GM23338 (cell line): ENCODE measurements around the gene AGFG2. TPM values are rescaled to one million over a fixed set of nuclear protein-coding genes. Genes with fewer than 3 reads are reported as not detected.
A peak's percentile ranks its signal among the peaks of the same experiment; 100 is the strongest.

ENCODE experiments used
- ATAC-seq: fragments of 200-7000 bp; cut with Tn5 transposase; 3 replicates; pipeline ENCODE4 v1.9.1; 2020
- DNase-seq: peaks from one replicate; pipeline ENCODE4 v3.0.0-alpha.2; 2015; ENCODE audit warnings: low spot score
- H2AFZ ChIP-seq: fragments of 200-600 bp; sonication (generic); 2 replicates; pipeline ENCODE4 v1.8.0; 2016; ENCODE audit warnings: antibody characterized with exemption, mild to moderate bottlenecking, moderate library complexity
- H3F3A ChIP-seq: fragments of 200-600 bp; sonication (generic); replicated peaks from 2 replicates; pipeline ENCODE4 v1.8.0; 2017; ENCODE audit warnings: antibody characterized with exemption, mixed run types, low read depth
- H3K27ac ChIP-seq: fragments of 200-600 bp; sonication (generic); 2 replicates; pipeline ENCODE4 v1.6.1; 2016; ENCODE audit warnings: low read depth
- H3K27me3 ChIP-seq: fragments of 200-600 bp; sonication (generic); 2 replicates; pipeline ENCODE4 v1.8.0; 2016; ENCODE audit warnings: mild to moderate bottlenecking, mixed run types, moderate library complexity; ENCODE audit not compliant: insufficient read depth
- H3K36me3 ChIP-seq: fragments of 200-600 bp; sonication (generic); 2 replicates; pipeline ENCODE4 v1.8.0; 2016; ENCODE audit warnings: mild to moderate bottlenecking; ENCODE audit not compliant: insufficient read depth
- H3K4me1 ChIP-seq: fragments of 200-600 bp; sonication (generic); 2 replicates; pipeline ENCODE4 v1.8.0; 2016; ENCODE audit warnings: mild to moderate bottlenecking, moderate library complexity; ENCODE audit not compliant: insufficient read depth
- H3K4me2 ChIP-seq: fragments of 200-600 bp; sonication (generic); 2 replicates; pipeline ENCODE4 v1.7.1; 2017; ENCODE audit warnings: mixed run types
- H3K4me3 ChIP-seq: fragments of 200-600 bp; sonication (generic); 2 replicates; pipeline ENCODE4 v1.6.1; 2016; ENCODE audit warnings: mixed run types
- H3K79me2 ChIP-seq: fragments of 200-600 bp; sonication (generic); replicated peaks from 2 replicates; pipeline ENCODE4 v1.8.0; 2017; ENCODE audit warnings: mild to moderate bottlenecking; ENCODE audit not compliant: insufficient read depth
- H3K9me2 ChIP-seq: fragments of 200-600 bp; sonication (generic); 2 replicates; pipeline ENCODE4 v1.8.0; 2017; ENCODE audit not compliant: insufficient read depth
- H4K20me1 ChIP-seq: fragments of 200-600 bp; sonication (generic); replicated peaks from 2 replicates; pipeline ENCODE4 v1.8.0; 2017; ENCODE audit warnings: mild to moderate bottlenecking; ENCODE audit not compliant: insufficient read depth
- H3K27ac Mint-ChIP-seq: 2 replicates; pipeline ENCODE4 v1.8.0; 2020; ENCODE audit warnings: inconsistent platforms, mild to moderate bottlenecking, moderate library complexity, mixed read lengths
- H3K27me3 Mint-ChIP-seq: 3 replicates; pipeline ENCODE4 v1.8.0; 2022; ENCODE audit warnings: low read depth, mild to moderate bottlenecking, moderate library complexity, mixed read lengths, inconsistent platforms; ENCODE audit not compliant: insufficient read depth, poor library complexity
- H3K36me3 Mint-ChIP-seq: 3 replicates; pipeline ENCODE4 v1.8.0; 2021; ENCODE audit warnings: low read depth, mild to moderate bottlenecking, inconsistent platforms, moderate library complexity, mixed read lengths
- H3K4me1 Mint-ChIP-seq: 3 replicates; pipeline ENCODE4 v1.8.0; 2020; ENCODE audit warnings: mild to moderate bottlenecking, inconsistent platforms, mixed read lengths
- H3K4me3 Mint-ChIP-seq: 3 replicates; pipeline ENCODE4 v1.8.0; 2021; ENCODE audit warnings: moderate library complexity, mild to moderate bottlenecking, inconsistent platforms, mixed read lengths
- H3K9me3 Mint-ChIP-seq: 3 replicates; pipeline ENCODE4 v1.8.0; 2020; ENCODE audit warnings: moderate library complexity, mild to moderate bottlenecking, inconsistent platforms, mixed read lengths
- CREB1 ChIP-seq: fragments of 250-450 bp; sonication (Bioruptor Pico); IDR thresholded peaks from 2 replicates; pipeline ENCODE4 v1.5.0; 2020; ENCODE audit warnings: low read depth, mild to moderate bottlenecking, moderate library complexity
- CTCF ChIP-seq, 2 experiments: fragments of 200-600 bp in 1 of 2; sonication (generic) in 1 of 2; conservative IDR thresholded peaks; 2 replicates each; pipeline versions ENCODE4 v1.5.1 to v1.6.1; 2016 to 2017; ENCODE audit warnings: antibody characterized with exemption in 2 of 2, low read depth in 2 of 2, mild to moderate bottlenecking in 2 of 2, moderate library complexity in 1 of 2
- EZH2 ChIP-seq: fragments of 200-600 bp; sonication (generic); IDR thresholded peaks from one replicate; pipeline ENCODE4 v1.8.0; 2017; ENCODE audit warnings: antibody characterized with exemption, mild to moderate bottlenecking, low read depth; ENCODE audit not compliant: unreplicated experiment
- EZH2phosphoT487 ChIP-seq: fragments of 200-600 bp; sonication (generic); IDR thresholded peaks from one replicate; pipeline ENCODE4 v1.8.1; 2018; ENCODE audit warnings: antibody characterized with exemption; ENCODE audit not compliant: unreplicated experiment
- JUNB ChIP-seq: IDR thresholded peaks from one replicate; pipeline ENCODE4 v1.6.1; 2016; ENCODE audit warnings: antibody characterized with exemption; ENCODE audit not compliant: unreplicated experiment
- NANOG ChIP-seq: IDR thresholded peaks from 2 replicates; pipeline ENCODE4 v1.6.1; 2016; ENCODE audit warnings: antibody characterized with exemption, borderline replicate concordance
- REST ChIP-seq: IDR thresholded peaks from one replicate; pipeline ENCODE4 v1.6.1; 2018; ENCODE audit warnings: antibody characterized with exemption; ENCODE audit not compliant: unreplicated experiment
- STAT1 ChIP-seq: IDR thresholded peaks from one replicate; pipeline ENCODE4 v1.6.1; 2016; ENCODE audit warnings: antibody characterized with exemption; ENCODE audit not compliant: unreplicated experiment
- ZNF114 ChIP-seq: fragments of 250-450 bp; sonication (Bioruptor Pico); IDR thresholded peaks from 2 replicates; pipeline ENCODE4 v1.5.0; 2020; ENCODE audit warnings: mild to moderate bottlenecking, moderate library complexity
- ZNF331 ChIP-seq: fragments of 250-450 bp; sonication (Bioruptor Pico); IDR thresholded peaks from 2 replicates; pipeline ENCODE4 v1.5.0; 2020; ENCODE audit warnings: low read depth, mild to moderate bottlenecking, moderate library complexity
- polyA plus RNA-seq: library from polyadenylated mRNA; unstranded; fragments of >200 nt; fragmentation: Nextera tagmentation; extraction: Ambion mirVana; gene quantifications from 2 replicates; pipeline ENCODE4 v1.2.1, GENCODE V29; 2016
- total RNA-seq: library from RNA; depleted of rRNA; stranded (reverse); fragments of >200 nt; shearing (Covaris generic); gene quantifications from 2 replicates; pipeline ENCODE4 v1.2.3, GENCODE V29; 2014

Gene AGFG2
- total and polyA plus RNA-seq, 2 experiments from 2014 or later, result 2.3 to 8.9 TPM

- TF ChIP-seq CTCF (conservative IDR thresholded peaks at IDR 0.05; ENCODE audit: low read depth in 2 of 2) (no peak), EZH2 (no peak)
Measured at GRCh38 chr7:100580466-100581283, 41.7 kb downstream of the AGFG2 start (continued).

- Mint-ChIP-seq H3K36me3 (no peaks in the 10 kb centered on the region; the same call in 1 of the 3 replicates), H3K27ac (no peak overlapping the region), H3K4me3 (no peak overlapping the region; the same call in 2 of the 3 replicates), H3K9me3 (no peaks in the 10 kb centered on the region), H3K27me3 (peaks cover 23% of the 10 kb centered on the region), H3K4me1 (peaks cover 23% of the 10 kb centered on the region)
- Histone ChIP-seq H3K4me1 (peaks cover 17% of the 10 kb centered on the region), H3F3A (peaks cover 20% of the 10 kb centered on the region), H3K36me3 (0 out of 2 replicates have a peak, but pooled peaks cover 4% of the 10 kb centered on the region), H3K4me2 (no peak overlapping the region), H3K27ac (no peak overlapping the region), H2AFZ (no peak overlapping the region), H3K4me3 (no peak overlapping the region), H3K79me2 (peaks cover 21% of the 10 kb centered on the region), H3K27me3 (no peaks in the 10 kb centered on the region), H4K20me1 (peaks cover 8% of the 10 kb centered on the region; the same call in 1 of the 2 replicates), H3K9me2 (no peaks in the 10 kb centered on the region)
- ATAC-seq (no peak), DNase-seq (no peak)
- TF ChIP-seq NANOG, result no peak
- TF ChIP-seq ZNF331 (CRISPR knock-in tag), result no peak
Measured at GRCh38 chr7:100582041-100582579, 43.1 kb downstream of the AGFG2 start.

GRCh38 chr7:100582650-100583049, 43.6 kb downstream of the AGFG2 start:
- Histone ChIP-seq H2AFZ (no peak overlapping the region), H3K9me2 (no peaks in the 10 kb centered on the region), H3K27me3 (no peaks in the 10 kb centered on the region), H3K36me3 (0 out of 2 replicates have a peak, but pooled peaks cover 4% of the 10 kb centered on the region), H3K4me1 (peaks cover 17% of the 10 kb centered on the region), H3K4me3 (no peak overlapping the region), H3K79me2 (peaks cover 21% of the 10 kb centered on the region), H3F3A (peaks cover 20% of the 10 kb centered on the region), H3K4me2 (no peak overlapping the region; the same call in 1 of the 2 replicates), H3K27ac (no peak overlapping the region), H4K20me1 (peaks cover 8% of the 10 kb centered on the region; the same call in 1 of the 2 replicates)
- peaks cover 23% of the 10 kb centered on the region for H3K4me1 Mint-ChIP-seq
- no peaks in the 10 kb centered on the region; the same call in 1 of the 3 replicates for H3K36me3 Mint-ChIP-seq
- H3K4me3 Mint-ChIP-seq, result peak overlapping the region; percentile 18; the same call in 1 of the 3 replicates
- H3K27me3 Mint-ChIP-seq, result peaks cover 25% of the 10 kb centered on the region
- no peaks in the 10 kb centered on the region for H3K9me3 Mint-ChIP-seq
- ATAC-seq, result no peak
- DNase-seq, result no peak
- no peak overlapping the region for H3K27ac Mint-ChIP-seq
- TF ChIP-seq STAT1 (no peak), NANOG (no peak), ZNF114 (no peak), REST (no peak), EZH2 (no peak), CREB1 (no peak), EZH2phosphoT487 (no peak), JUNB (no peak), CTCF (conservative IDR thresholded peaks at IDR 0.05; ENCODE audit: low read depth in 2 of 2) (no peak)
